Keratinocyte (primary cell): ENCODE measurements around the gene RABIF.

ENCODE experiments used
- CTCF ChIP-seq, 3 experiments: IDR thresholded peaks in 1 of 3; conservative IDR thresholded peaks in 1 of 3; optimal IDR thresholded peaks in 1 of 3; 2 replicates in 2 of 3; 3 replicates in 1 of 3; pipeline versions ENCODE3 to v1.5.1; 2011; ENCODE audit warnings: low read length in 3 of 3, mild to moderate bottlenecking in 3 of 3, moderate library complexity in 2 of 3, control low read depth in 1 of 3, inconsistent platforms in 1 of 3; ENCODE audit not compliant: insufficient read depth in 2 of 3; ENCODE audit errors: extremely low read depth in 1 of 3
- EZH2 ChIP-seq: IDR thresholded peaks from one replicate; pipeline ENCODE4 v1.6.1; 2012; ENCODE audit warnings: inconsistent platforms, mild to moderate bottlenecking, low read length, moderate library complexity

DNA sequence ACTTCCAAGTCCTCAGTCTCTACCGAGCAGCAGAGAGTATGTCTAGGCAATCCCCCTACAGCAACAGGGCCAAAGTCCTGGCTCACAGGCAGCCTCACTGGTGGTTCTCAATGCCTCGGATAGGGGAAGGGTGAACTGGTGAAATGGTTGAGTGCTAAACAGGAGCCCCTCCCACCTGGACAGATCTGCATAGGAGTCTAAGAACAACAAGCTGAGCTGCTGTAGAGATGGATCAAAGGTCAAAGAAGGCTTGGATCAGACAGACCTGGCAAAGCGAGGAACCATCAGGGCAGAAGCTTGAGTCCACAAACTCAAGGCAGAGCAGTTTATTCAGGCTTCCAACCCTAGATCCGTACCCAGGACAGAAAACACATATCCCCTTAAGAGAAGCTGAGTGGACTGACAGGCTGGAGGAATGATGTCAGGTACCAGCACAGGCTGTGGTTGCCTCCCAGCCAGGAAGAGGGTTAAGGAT is 31.8 kb downstream of the RABIF start:
- TF ChIP-seq CTCF (optimal IDR thresholded peaks at IDR 0.05 in 1 of 3, IDR thresholded peaks at IDR 0.05 in 1 of 3, conservative IDR thresholded peaks at IDR 0.05 in 1 of 3; ENCODE audit: extremely low read depth in 1 of 3, insufficient read depth in 2 of 3, low read length in 3 of 3) (no peak), EZH2 (no peak)
